CD4-positive, CD25-positive, alpha-beta regulatory T cell (primary cell): ENCODE data around the gene SLC35D1. TPM values are rescaled to one million over a fixed set of nuclear protein-coding genes. Genes with fewer than 3 reads are reported as not detected.

Experiments used
- ATAC-seq, 2 donors: fragments of 150-1000 bp; cut with Tn5 transposase; one replicate each; pipeline ENCODE4 v1.10.0; 2021; ENCODE audit warnings: low read depth in 2 of 2, moderate number of reproducible peaks in 2 of 2, moderate library complexity in 1 of 2
- DNase-seq, 3 donors: peaks; one replicate each; pipeline versions ENCODE4 v3.0.0 to v3.0.0-alpha.2; 2012 to 2022; ENCODE audit warnings: mixed read lengths in 1 of 3
- H3K27ac ChIP-seq: one replicate; pipeline ENCODE4 v1.7.0; 2013; ENCODE audit warnings: mild to moderate bottlenecking, low read length; ENCODE audit not compliant: insufficient read depth, poor library complexity, severe bottlenecking
- H3K27me3 ChIP-seq: one replicate; pipeline ENCODE4 v1.7.0; 2013; ENCODE audit warnings: low read length; ENCODE audit not compliant: control insufficient read depth, insufficient read depth
- H3K36me3 ChIP-seq: one replicate; pipeline ENCODE4 v1.7.0; 2013; ENCODE audit warnings: mild to moderate bottlenecking, low read length, moderate library complexity; ENCODE audit not compliant: control insufficient read depth, insufficient read depth
- H3K4me1 ChIP-seq: 2 replicates; pipeline ENCODE4 v1.7.0; 2013; ENCODE audit warnings: mild to moderate bottlenecking, low read length; ENCODE audit not compliant: insufficient read depth, control insufficient read depth, poor library complexity, severe bottlenecking
- H3K4me3 ChIP-seq: one replicate; pipeline ENCODE4 v1.7.0; 2013; ENCODE audit warnings: low read depth, mild to moderate bottlenecking, low read length, moderate library complexity
- H3K9me3 ChIP-seq, 2 experiments: 1 replicate in 1 of 2; 2 replicates in 1 of 2; pipeline ENCODE4 v1.7.0; 2013; ENCODE audit warnings: low read length in 2 of 2, mild to moderate bottlenecking in 1 of 2, moderate library complexity in 1 of 2; ENCODE audit not compliant: control insufficient read depth in 2 of 2
- H3K27ac Mint-ChIP-seq, 3 donors: one replicate each; pipeline ENCODE4 v1.8.0; 2020 to 2022; ENCODE audit warnings: mild to moderate bottlenecking in 3 of 3, mixed read lengths in 3 of 3, moderate library complexity in 2 of 3
- H3K27me3 Mint-ChIP-seq: one replicate; pipeline ENCODE4 v1.8.0; 2022; ENCODE audit warnings: mild to moderate bottlenecking, mixed read lengths
- H3K36me3 Mint-ChIP-seq: one replicate; pipeline ENCODE4 v1.8.0; 2020; ENCODE audit warnings: mixed read lengths
- H3K4me1 Mint-ChIP-seq, 4 donors: one replicate each; pipeline ENCODE4 v1.8.0; 2020 to 2022; ENCODE audit warnings: mixed read lengths in 4 of 4, mild to moderate bottlenecking in 1 of 4
- H3K4me3 Mint-ChIP-seq, 4 donors: one replicate each; pipeline ENCODE4 v1.8.0; 2020 to 2022; ENCODE audit warnings: mild to moderate bottlenecking in 4 of 4, mixed read lengths in 4 of 4, moderate library complexity in 3 of 4
- H3K9me3 Mint-ChIP-seq, 7 donors: one replicate each; pipeline ENCODE4 v1.8.0; 2020 to 2022; ENCODE audit warnings: mixed read lengths in 7 of 7, mild to moderate bottlenecking in 3 of 7, moderate library complexity in 2 of 7
- polyA plus RNA-seq, 4 donors: library from polyadenylated mRNA; unstranded; fragments of 300-500 nt; fragmentation: Illumina TruSeq; gene quantifications; one replicate each; pipeline ENCODE4 v1.2.3, GENCODE V29; 2021
- total RNA-seq: library from RNA; stranded (reverse); gene quantifications from one replicate; pipeline ENCODE4 v1.2.3, GENCODE V29; 2022

SLC35D1 gene
- total and polyA plus RNA-seq, 5 donors from 2014 or later: 5.3 to 16.7 (median 8.4) TPM

DNA sequence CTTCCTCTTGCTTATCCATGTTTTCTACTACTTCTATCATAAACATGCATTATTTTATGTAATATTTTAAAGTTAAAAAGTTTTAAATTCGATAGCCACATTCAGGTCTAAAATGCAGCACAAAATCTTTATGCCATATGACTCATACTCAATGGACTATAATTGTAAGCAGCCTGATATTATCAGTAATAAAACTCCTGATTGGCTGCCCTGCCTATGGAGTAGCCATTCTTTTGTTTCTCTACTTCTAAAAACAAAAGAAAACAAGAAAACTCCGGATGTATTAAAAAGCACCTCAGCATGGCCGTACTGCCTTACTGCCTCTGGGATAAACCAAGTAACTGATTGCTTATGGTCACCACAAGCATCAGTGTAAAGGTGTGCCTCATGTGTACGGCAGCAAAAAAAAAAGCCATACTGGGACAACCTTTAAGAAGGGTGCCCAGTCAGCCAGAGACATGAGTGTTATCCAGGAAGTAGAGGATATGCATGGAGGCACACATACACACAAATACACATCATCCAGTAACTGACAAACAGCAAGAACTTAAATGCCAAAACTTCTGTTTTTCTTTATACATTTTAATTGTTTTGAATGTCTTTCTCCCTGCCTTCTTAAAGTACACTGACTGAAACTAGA lies 9.2 kb downstream of the SLC35D1 start:
- Histone ChIP-seq H3K36me3 (peaks cover 80% of the 10 kb centered on the region), H3K4me3 (no peak overlapping the region), H3K9me3 (no peaks in the 10 kb centered on the region), H3K27ac (no peak overlapping the region), H3K27me3 (no peaks in the 10 kb centered on the region), H3K4me1 (no peaks in the 10 kb centered on the region)
- no peaks in the 10 kb centered on the region for H3K27me3 Mint-ChIP-seq
- peaks cover 0 to 1% (median 0%) of the 10 kb centered on the region in 7 donors for H3K9me3 Mint-ChIP-seq
- peaks cover 68% of the 10 kb centered on the region for H3K36me3 Mint-ChIP-seq
- no peak for ATAC-seq
- no peak for DNase-seq
- H3K4me3 Mint-ChIP-seq: no peak overlapping the region
- peaks cover 10 to 27% (median 20%) of the 10 kb centered on the region in 4 donors for H3K4me1 Mint-ChIP-seq
- no peak overlapping the region for H3K27ac Mint-ChIP-seq

GRCh38 chr1:67043366-67043765 lies 10.6 kb downstream of the SLC35D1 start:
- Mint-ChIP-seq H3K27me3 (no peaks in the 10 kb centered on the region), H3K27ac (peak overlapping the region in 1 of 3 donors; percentile 33), H3K36me3 (peaks cover 66% of the 10 kb centered on the region), H3K4me1 (peaks cover 9 to 26% (median 14%) of the 10 kb centered on the region in 4 donors), H3K4me3 (no peak overlapping the region), H3K9me3 (peaks cover 0 to 1% (median 0%) of the 10 kb centered on the region in 7 donors)
- Histone ChIP-seq H3K4me1 (no peaks in the 10 kb centered on the region), H3K36me3 (peaks cover 88% of the 10 kb centered on the region), H3K27ac (no peak overlapping the region), H3K27me3 (no peaks in the 10 kb centered on the region), H3K9me3 (no peaks in the 10 kb centered on the region), H3K4me3 (no peak overlapping the region)
- ATAC-seq (no peak), DNase-seq (no peak)

- no peaks in the 10 kb centered on the region for H3K9me3 ChIP-seq
- peaks cover 89% of the 10 kb centered on the region for H3K36me3 ChIP-seq
- H3K27ac ChIP-seq: no peak overlapping the region
- no peak overlapping the region for H3K4me3 ChIP-seq
- Mint-ChIP-seq H3K36me3 (peaks cover 71% of the 10 kb centered on the region), H3K4me1 (peaks cover 9 to 29% (median 17%) of the 10 kb centered on the region in 4 donors), H3K27ac (no peak overlapping the region), H3K27me3 (no peaks in the 10 kb centered on the region), H3K9me3 (peaks cover 0 to 1% (median 0%) of the 10 kb centered on the region in 7 donors), H3K4me3 (no peak overlapping the region)
- DNase-seq (no peak), ATAC-seq (no peak)
- H3K4me1 ChIP-seq: no peaks in the 10 kb centered on the region
- H3K27me3 ChIP-seq: no peaks in the 10 kb centered on the region
These were observed 12.0 kb downstream of the SLC35D1 start for GRCh38 chr1:67041841-67042503.

DNA sequence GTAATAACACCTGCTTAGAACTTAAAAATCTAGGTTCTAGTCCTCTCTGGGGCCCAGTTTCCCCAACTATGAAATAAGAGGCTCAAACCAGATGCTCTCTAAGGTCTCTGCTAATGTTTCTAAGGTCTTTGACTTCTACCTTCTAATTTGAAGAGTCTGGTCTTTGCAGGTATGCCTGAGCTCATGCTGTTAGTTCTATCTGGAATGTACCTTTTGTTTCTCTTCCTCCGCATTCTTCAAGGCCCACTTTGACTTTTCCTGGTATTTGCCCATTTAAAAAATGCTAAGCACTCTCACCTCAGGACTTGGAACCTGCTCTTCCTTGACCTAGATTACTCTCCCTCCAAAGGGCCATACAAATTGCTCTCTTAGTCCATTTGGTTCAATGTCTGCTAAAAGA lies 13.5 kb downstream of the SLC35D1 start:
- Histone ChIP-seq H3K4me1 (no peaks in the 10 kb centered on the region), H3K27me3 (no peaks in the 10 kb centered on the region), H3K27ac (no peak overlapping the region), H3K36me3 (peaks cover 82% of the 10 kb centered on the region), H3K9me3 (no peaks in the 10 kb centered on the region), H3K4me3 (no peak overlapping the region)
- H3K36me3 Mint-ChIP-seq: peaks cover 73% of the 10 kb centered on the region
- peaks cover 5 to 24% (median 21%) of the 10 kb centered on the region in 4 donors for H3K4me1 Mint-ChIP-seq
- H3K27me3 Mint-ChIP-seq: no peaks in the 10 kb centered on the region
- H3K4me3 Mint-ChIP-seq: no peak overlapping the region
- H3K9me3 Mint-ChIP-seq: peaks cover 0 to 1% (median 0%) of the 10 kb centered on the region in 7 donors
- DNase-seq: no peak
- H3K27ac Mint-ChIP-seq: peak overlapping the region in 1 of 3 donors; percentile 50
- no peak for ATAC-seq

DNA sequence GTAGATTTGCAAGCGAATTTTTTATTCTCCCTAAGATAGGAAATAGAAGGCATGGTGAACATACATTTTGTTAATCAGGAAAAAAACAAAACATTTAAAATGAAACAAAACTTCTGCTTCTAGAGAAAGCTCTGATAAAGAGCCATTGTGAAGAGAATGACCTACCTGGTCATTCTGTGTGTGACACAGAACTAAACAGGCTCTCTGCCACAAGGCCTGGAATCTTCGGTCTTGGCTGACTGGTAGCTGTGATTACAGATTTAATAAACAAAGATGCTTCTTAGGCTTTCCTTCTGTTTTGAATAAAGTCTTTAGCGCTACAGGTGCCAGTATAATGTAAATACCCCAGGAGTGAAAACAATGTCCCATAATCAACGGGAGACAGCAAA lies 22.1 kb downstream of the SLC35D1 start:
- DNase-seq (no peak), ATAC-seq (no peak)
- H3K4me3 ChIP-seq: no peak overlapping the region
- H3K36me3 ChIP-seq: peaks cover 25% of the 10 kb centered on the region
- H3K27me3 ChIP-seq: no peaks in the 10 kb centered on the region
- H3K4me1 ChIP-seq: no peaks in the 10 kb centered on the region
- H3K36me3 Mint-ChIP-seq: peaks cover 42% of the 10 kb centered on the region
- H3K27ac Mint-ChIP-seq: peak overlapping the region in 1 of 3 donors; percentile 45
- H3K4me1 Mint-ChIP-seq: peaks cover 7 to 20% (median 13%) of the 10 kb centered on the region in 4 donors
- H3K27me3 Mint-ChIP-seq: no peaks in the 10 kb centered on the region
- H3K9me3 Mint-ChIP-seq: peaks cover 0 to 1% (median 0%) of the 10 kb centered on the region in 7 donors
- H3K4me3 Mint-ChIP-seq: no peak overlapping the region
- H3K27ac ChIP-seq: no peak overlapping the region
- H3K9me3 ChIP-seq: no peaks in the 10 kb centered on the region

GRCh38 chr1:67031121-67031858 lies 22.7 kb downstream of the SLC35D1 start:
- Mint-ChIP-seq H3K9me3 (peaks cover 0 to 1% (median 0%) of the 10 kb centered on the region in 7 donors), H3K4me3 (no peak overlapping the region), H3K36me3 (peaks cover 36% of the 10 kb centered on the region), H3K27me3 (no peaks in the 10 kb centered on the region), H3K4me1 (peaks cover 6 to 20% (median 15%) of the 10 kb centered on the region in 4 donors), H3K27ac (peak overlapping the region in 1 of 3 donors; percentile 45)
- Histone ChIP-seq H3K27ac (no peak overlapping the region), H3K4me3 (no peak overlapping the region), H3K27me3 (no peaks in the 10 kb centered on the region), H3K36me3 (peaks cover 20% of the 10 kb centered on the region), H3K4me1 (no peaks in the 10 kb centered on the region), H3K9me3 (no peaks in the 10 kb centered on the region)
- no peak for ATAC-seq
- DNase-seq: no peak

DNA sequence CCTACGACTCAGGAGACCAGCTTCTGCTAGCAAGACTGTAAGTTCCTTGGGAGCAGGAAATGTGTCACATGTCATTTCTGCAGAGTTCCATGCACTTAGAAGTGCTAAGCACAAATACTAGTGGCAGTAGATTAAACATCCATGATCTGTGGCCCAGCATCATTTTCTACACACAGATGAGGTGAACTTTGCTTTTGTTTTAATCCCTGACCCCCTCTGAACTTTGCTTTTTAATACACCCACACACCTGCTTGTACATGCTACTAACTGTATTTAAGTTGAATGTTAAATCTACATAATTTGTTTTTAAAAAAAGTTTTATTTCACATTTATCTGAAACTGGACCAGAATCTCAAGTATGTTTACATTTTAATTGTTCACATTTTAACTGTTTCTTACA lies 24.5 kb downstream of the SLC35D1 start:
- peaks cover 29% of the 10 kb centered on the region for H3K36me3 Mint-ChIP-seq

More for the DNA sequence above, 24.5 kb downstream of the SLC35D1 start:
- no peak for DNase-seq
- Mint-ChIP-seq H3K27ac (no peak overlapping the region), H3K4me3 (no peak overlapping the region), H3K4me1 (peaks cover 4 to 20% (median 13%) of the 10 kb centered on the region in 4 donors), H3K9me3 (peaks cover 0 to 1% (median 0%) of the 10 kb centered on the region in 7 donors), H3K27me3 (no peaks in the 10 kb centered on the region)
- Histone ChIP-seq H3K4me3 (no peak overlapping the region), H3K4me1 (no peaks in the 10 kb centered on the region), H3K36me3 (peaks cover 23% of the 10 kb centered on the region), H3K27ac (no peak overlapping the region), H3K27me3 (no peaks in the 10 kb centered on the region), H3K9me3 (no peaks in the 10 kb centered on the region)
- no peak for ATAC-seq
